ENCODE measurements around the gene CDON. TPM values are rescaled to one million over a fixed set of nuclear protein-coding genes. Genes with fewer than 3 reads are reported as not detected.
A peak's percentile ranks its signal among the peaks of the same experiment; 100 is the strongest.

The CDON gene
- total and polyA plus RNA-seq, 2 of the 13 experiments (the other 11 are each of a cell fraction or from before 2014, with no cell fraction given) = 9.6 to 12.8 TPM

GRCh38 chr11:125921042-125921441 is 141.6 kb downstream of the CDON start (continued):
- no peak for TF ChIP-seq ZNF292 (CRISPR knock-in tag; IDR thresholded peaks at IDR 0.05; ENCODE audit: borderline replicate concordance, low read depth)
- no peak for TF ChIP-seq MAFG (CRISPR knock-in tag; IDR thresholded peaks at IDR 0.05)
- TF ChIP-seq, protein P1, sequence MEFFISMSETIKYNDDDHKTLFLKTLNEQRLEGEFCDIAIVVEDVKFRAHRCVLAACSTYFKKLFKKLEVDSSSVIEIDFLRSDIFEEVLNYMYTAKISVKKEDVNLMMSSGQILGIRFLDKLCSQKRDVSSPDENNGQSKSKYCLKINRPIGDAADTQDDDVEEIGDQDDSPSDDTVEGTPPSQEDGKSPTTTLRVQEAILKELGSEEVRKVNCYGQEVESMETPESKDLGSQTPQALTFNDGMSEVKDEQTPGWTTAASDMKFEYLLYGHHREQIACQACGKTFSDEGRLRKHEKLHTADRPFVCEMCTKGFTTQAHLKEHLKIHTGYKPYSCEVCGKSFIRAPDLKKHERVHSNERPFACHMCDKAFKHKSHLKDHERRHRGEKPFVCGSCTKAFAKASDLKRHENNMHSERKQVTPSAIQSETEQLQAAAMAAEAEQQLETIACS (CRISPR knock-in tag; IDR thresholded peaks at IDR 0.05) = no peak
- TF ChIP-seq, protein P2, sequence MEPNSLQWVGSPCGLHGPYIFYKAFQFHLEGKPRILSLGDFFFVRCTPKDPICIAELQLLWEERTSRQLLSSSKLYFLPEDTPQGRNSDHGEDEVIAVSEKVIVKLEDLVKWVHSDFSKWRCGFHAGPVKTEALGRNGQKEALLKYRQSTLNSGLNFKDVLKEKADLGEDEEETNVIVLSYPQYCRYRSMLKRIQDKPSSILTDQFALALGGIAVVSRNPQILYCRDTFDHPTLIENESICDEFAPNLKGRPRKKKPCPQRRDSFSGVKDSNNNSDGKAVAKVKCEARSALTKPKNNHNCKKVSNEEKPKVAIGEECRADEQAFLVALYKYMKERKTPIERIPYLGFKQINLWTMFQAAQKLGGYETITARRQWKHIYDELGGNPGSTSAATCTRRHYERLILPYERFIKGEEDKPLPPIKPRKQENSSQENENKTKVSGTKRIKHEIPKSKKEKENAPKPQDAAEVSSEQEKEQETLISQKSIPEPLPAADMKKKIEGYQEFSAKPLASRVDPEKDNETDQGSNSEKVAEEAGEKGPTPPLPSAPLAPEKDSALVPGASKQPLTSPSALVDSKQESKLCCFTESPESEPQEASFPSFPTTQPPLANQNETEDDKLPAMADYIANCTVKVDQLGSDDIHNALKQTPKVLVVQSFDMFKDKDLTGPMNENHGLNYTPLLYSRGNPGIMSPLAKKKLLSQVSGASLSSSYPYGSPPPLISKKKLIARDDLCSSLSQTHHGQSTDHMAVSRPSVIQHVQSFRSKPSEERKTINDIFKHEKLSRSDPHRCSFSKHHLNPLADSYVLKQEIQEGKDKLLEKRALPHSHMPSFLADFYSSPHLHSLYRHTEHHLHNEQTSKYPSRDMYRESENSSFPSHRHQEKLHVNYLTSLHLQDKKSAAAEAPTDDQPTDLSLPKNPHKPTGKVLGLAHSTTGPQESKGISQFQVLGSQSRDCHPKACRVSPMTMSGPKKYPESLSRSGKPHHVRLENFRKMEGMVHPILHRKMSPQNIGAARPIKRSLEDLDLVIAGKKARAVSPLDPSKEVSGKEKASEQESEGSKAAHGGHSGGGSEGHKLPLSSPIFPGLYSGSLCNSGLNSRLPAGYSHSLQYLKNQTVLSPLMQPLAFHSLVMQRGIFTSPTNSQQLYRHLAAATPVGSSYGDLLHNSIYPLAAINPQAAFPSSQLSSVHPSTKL (CRISPR knock-in tag; IDR thresholded peaks at IDR 0.05) = peak; percentile 33; the same call in 1 of the 2 replicates
- no peak for TF ChIP-seq KMT2A (CRISPR knock-in tag; IDR thresholded peaks at IDR 0.05)
- no peak for TF ChIP-seq CSRNP1 (CRISPR knock-in tag; IDR thresholded peaks at IDR 0.05)
- TF ChIP-seq RBM39 (IDR thresholded peaks at IDR 0.05; ENCODE audit: low read depth, low read length, poor library complexity, severe bottlenecking) = no peak
- TF ChIP-seq TARDBP (CRISPR knock-in tag; IDR thresholded peaks at IDR 0.05) = 0 out of 2 replicates have a peak, but pooled peaks have one; percentile 20
- no peak for TF ChIP-seq HIC2 (CRISPR knock-in tag; IDR thresholded peaks at IDR 0.05; ENCODE audit: low read depth)
- TF ChIP-seq PAXIP1 (CRISPR knock-in tag; conservative IDR thresholded peaks at IDR 0.05) = peak; percentile 52; the same call in 1 of the 2 replicates

Measured in HepG2 (cell line).